ENCODE data around the gene DAW1.

DAW1 gene

DNA sequence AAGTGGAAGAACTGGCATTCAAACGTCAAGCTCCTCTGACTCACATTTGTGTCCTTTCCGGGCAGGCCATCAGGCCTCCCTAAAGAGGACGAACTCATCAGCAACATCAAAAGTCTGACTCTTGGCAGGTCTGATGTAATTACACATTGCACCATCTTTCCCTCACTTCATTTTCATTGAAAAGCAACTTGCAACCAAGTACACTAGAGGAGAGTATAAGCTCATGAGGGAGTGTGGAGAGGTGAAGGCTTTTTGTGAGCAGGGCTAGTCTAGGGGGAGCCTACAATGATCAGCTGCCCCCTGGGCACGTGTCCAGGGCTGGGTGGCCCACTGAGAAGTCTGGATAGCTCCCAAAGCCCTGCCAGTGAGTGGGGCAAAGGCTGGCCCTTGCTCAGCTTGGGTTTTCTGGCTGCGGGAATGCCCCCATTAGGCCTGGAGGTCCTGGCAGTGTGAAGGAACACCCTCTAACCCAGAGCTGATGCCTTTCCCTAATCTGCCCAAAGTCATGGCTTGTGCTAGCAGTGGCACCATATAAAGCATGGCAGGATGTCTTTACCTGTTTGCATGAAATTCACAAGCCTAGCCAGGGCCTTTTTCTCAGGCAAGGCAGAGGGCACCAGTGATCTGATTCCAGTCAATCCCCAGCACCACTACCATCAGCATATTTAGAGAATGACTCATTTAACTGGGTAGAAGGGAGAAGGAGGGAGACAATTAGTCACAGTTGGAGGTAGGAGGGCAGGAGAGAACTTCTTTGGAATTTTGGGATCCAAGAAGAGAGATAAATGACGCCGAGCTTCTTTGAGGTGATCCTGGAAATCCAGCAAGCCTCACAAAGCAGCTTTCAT is 8.5 kb upstream of the DAW1 start:
- DNase-seq: no peak

- no peak for DNase-seq
Measured at GRCh38 chr2:227864161-227864756, 7.2 kb upstream of the DAW1 start.

DNA sequence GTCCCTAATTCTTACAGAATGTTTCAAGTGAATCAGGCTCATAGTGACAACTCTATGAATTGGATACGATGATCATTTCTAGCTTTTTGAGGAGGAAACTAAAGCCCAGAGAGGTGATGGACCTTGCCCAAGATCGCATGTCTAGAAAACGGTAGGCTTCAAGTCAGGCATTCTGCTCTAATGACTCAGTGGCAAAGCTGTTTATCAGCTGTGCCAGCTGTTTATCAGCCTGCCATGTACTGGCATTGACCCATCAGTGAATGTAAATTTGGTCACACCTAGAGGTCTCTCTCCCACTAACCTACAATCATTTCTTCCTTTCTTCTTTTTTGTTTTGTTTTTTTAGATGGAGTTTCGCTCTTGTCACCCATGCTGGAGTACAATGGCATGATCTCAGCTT is 6.1 kb upstream of the DAW1 start:
- DNase-seq: no peak

DNA sequence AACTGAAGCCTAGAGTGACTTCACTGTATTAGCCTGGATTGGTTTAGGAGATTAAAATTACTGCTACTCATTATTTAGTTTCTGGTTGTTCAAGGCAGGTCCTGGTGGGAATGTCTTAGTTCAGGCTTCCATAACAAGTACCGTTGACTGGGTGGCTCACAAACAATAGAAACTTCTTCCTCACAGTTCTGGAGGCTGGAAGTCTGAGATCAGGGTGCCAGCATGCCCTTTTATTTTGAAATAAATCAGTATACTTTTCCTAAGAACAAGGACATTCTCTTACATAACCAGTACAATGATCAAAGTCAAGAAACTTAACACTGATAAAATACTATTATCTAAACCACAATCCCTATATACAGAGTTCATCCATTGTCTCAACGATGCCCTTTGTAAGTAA is 4.0 kb upstream of the DAW1 start:
- no peak for DNase-seq

- no peak for DNase-seq
Measured at GRCh38 chr2:227870710-227871374, 589 bp upstream of the DAW1 start.

- DNase-seq: no peak
Measured at GRCh38 chr2:227872676-227873075, 1.2 kb downstream of the DAW1 start.

DNA sequence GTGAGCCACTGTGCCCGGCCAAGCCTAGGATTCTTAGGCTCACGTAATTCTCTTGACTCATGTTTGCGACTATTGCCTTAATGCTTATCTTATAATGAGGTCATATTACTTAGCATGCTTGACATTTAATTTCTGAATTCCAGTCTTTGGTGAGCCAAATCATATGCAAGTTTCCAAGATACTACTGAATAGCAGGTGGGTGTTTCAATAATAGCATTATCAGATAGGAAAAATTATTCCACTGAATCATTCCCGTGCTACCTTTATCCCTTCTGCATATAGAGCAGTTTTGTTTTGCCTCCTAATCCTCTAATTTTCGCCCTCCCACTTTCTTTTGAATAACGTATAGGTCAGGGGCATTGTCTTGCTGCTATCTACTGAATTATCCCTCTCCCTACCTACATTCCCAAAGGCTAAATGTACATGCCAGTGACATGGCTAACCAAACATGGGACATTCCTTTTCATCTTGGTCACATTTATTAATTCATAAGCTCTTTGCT is 4.9 kb downstream of the DAW1 start:
- no peak for DNase-seq

GRCh38 chr2:227877421-227878310 is 6.2 kb downstream of the DAW1 start:
- DNase-seq: no peak

DNA sequence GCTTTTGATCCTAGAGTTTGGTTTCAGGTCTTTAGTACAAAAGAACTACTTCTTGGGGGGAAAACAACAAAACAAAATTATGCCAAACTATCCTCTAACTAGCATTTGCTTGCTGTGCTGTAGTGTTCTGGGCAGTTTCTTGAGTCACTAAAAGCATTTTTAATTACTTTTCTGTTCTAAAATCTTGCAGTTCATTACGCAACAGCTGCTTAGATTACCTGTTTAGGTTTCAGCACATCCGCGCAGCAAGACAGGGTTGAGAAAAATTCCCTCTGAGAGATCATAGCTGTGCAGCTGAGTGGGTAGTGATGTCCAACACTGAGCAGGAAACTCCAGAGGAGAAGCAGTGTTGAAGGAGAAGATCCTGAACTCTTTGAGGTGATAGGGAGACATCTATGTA is 9.0 kb downstream of the DAW1 start:
- DNase-seq: no peak

DNA sequence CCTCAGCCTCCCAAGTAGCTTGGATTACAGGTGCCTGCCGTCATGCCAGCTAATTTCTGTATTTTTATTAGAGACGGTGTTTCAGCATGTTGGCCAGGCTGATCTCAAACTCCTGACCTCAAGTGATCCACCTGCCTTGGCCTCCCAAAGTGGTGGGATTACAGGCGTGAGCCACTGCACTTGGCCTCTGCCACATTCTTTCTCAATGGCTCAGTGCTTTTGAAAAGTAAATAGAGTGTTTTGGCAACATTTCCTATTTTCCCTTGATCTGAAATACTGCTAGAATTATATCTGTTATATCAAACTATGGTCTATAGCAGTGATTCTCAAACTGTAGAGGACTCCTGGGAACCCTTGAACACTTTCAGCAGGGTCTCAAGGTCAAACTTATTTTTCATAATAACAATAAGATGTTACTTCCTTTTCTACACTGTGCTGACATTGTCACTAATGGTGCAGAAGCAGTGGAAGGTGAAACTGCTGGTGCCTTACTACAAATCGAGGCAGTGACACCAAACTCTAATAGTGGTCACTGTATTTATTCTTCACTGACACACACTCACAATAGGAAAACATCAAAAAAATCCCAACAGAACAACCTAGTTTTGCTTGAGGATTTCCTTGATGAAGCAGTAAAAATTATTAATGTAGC is 10.6 kb downstream of the DAW1 start:
- DNase-seq: no peak

DNA sequence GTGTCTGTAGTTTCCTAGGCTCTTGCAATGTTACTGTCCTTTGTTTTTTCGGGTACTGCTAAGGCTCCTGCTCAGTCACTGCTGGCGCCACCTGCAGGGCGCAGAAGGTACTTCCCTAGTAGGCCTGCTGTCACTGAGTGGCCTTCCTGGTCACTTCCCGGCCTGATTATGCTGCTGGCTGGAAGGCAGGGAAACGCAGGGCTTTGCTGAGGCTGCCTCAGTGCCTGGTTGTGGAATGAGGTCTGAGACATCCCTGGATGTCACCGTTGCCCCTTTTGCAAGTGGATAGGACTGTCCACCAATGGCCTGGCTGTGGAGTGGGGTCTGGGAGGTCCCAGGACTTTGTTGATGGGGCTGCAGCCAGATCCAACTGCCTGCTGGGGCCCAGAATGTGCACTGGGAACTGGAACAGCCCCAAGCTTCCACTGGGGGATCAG is 13.1 kb downstream of the DAW1 start:
- peak; percentile 76 to 77 for DNase-seq

DNA sequence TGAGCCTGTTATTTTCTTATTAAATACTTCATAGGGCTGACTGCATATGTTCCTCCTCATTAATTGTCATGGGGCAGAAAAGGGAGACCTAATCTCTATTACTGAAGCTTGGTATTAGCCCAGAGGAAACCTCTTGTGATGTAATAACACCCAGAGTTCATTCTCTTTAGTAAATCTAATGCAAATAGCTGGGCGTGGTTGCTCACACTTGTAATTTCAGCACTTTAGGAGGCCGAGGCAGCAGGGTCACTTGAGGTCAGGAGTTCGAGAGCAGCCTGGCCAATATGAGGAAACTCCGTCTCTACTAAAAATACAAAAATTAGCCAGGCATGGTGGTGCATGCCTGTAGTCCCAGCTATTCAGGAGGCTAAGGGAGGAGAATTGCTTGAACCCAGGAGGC is 14.7 kb downstream of the DAW1 start:
- DNase-seq: no peak

DNA sequence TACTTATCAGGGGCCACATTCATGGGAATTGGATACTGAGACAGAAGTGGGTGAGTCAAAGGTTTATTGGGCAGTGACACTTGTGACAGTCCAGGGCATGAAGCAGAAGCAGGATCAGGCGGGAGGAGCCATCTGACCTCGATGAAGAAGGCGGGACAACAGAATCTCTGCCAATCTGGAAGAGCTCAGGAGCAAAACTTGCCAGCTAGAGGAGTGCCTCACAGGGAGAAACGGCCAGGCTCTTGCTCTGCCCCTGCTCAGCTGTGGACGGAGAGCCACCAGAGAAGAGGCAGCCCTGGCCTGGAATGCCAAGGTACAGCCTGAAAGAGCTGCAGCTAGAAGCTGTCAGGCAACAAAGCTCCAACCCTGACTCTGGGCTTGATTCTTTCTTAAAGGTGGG is 16.9 kb downstream of the DAW1 start:
- no peak for DNase-seq

GRCh38 chr2:227889336-227889735 is 17.9 kb downstream of the DAW1 start:
- DNase-seq: no peak

DNA sequence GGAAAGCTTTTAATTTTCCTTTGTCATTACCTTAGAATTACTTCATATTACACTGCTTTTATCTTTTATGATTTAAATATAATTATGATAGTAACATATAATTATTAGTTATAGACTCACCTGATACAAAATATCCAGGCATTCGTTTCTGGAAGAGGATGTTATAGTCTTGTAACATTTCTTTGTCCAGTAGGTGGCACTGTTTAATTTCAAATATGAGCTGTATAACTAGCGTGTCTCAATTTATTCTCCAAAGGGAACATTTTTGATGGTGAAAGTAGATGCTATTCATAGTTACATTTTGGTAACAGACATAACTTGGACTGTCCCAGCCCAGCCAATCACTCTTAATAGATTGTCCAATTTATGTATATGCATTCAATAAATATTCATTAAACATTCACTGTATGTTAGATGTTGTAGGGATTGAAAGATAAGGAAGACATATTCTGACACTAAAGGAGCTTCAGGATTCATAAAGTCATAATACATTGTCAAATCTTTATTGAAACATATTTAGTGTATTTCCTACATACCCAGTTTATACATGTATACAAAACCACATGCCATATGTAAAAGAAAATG is 19.2 kb downstream of the DAW1 start:
- no peak for DNase-seq

GRCh38 chr2:227891673-227892072 is 20.2 kb downstream of the DAW1 start:
- DNase-seq: no peak

GRCh38 chr2:227903381-227903780 is 31.9 kb downstream of the DAW1 start:
- DNase-seq: no peak

DNA sequence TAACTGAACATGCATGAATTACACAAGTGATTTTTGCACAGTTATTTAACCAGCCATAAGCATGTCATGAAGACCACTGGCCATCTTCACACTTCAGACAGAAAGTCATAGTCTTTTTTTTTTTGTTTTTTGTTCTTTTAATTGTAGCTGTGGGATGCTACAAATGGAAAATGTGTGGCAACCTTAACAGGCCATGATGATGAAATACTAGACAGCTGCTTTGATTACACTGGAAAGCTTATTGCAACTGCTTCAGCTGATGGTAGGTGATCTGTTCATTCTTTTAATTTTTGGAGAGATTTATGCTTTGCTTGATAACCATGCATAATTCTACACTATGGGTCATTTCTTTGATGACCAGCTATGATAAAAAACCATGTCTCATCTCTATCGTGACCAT is 35.6 kb downstream of the DAW1 start:
- no peak for DNase-seq

DNA sequence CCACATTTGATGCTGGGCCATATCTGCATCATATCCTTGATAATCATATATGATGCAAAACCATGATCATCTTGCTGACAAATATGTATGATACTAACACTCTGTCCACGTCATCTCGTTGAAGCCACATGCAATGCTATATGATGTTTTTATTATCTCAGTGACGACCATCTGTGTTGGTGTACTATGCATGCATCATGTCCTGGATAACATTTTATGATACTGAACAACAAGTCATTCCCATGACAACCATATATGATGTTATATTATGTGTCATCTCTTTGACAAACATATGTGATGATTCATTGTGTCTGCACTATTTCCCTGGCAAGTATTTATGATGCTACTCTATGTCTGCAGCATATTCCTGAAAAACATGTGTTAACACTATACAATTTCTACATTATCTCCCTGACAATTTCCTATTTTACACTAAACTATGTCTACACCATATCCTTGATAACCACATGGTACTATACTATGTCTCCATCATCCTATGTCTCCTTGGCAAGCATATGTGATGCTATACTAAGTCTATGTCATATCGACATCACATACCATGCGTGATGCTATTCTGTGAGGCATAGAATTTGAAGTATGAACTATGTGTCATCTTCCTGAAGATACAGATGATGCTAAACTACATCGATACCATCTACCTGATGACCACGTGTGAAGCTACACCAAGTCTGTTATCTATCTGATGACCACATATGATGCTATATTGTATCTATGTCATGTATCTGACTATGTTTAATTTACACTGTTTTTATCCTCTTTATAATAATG is 37.0 kb downstream of the DAW1 start:
- DNase-seq: no peak

GRCh38 chr2:227914362-227914761 is 42.9 kb downstream of the DAW1 start:
- DNase-seq: no peak

- DNase-seq: no peak
Measured at GRCh38 chr2:227921648-227922047, 50.2 kb downstream of the DAW1 start.

Data from activated T-cell treated with anti-CD3 and anti-CD28 coated beads, Interleukin-2, amount 50 U/mL, for 48 hours (primary cell).